Endodermal cell (in vitro differentiated cells): ENCODE results near the gene FBL. TPM values are rescaled to one million over a fixed set of nuclear protein-coding genes. Genes with fewer than 3 reads are reported as not detected.
"Not testable (repeated sequence)": the region's sequence is repeated elsewhere in the genome, so short reads cannot be mapped to it uniquely, and the experiment has no call there.

Experiments used
- DNase-seq: peaks from one replicate; pipeline ENCODE4 v3.0.0-alpha.2; 2017
- H3K27ac ChIP-seq: 2 replicates; pipeline ENCODE4 v1.5.1; 2013; ENCODE audit warnings: mild to moderate bottlenecking, low read depth, low read length, moderate library complexity
- H3K27me3 ChIP-seq: 2 replicates; pipeline ENCODE4 v1.6.1; 2013; ENCODE audit warnings: mild to moderate bottlenecking, low read length, moderate library complexity; ENCODE audit not compliant: insufficient read depth, control insufficient read depth, poor library complexity, severe bottlenecking
- H3K36me3 ChIP-seq: 2 replicates; pipeline ENCODE4 v1.7.0; 2013; ENCODE audit warnings: mild to moderate bottlenecking, low read length, moderate library complexity; ENCODE audit not compliant: control insufficient read depth, insufficient read depth
- H3K4me1 ChIP-seq: one replicate; pipeline ENCODE4 v1.7.0; 2013; ENCODE audit warnings: low read length; ENCODE audit not compliant: control insufficient read depth, insufficient read depth
- H3K4me3 ChIP-seq: 2 replicates; pipeline ENCODE4 v1.5.1; 2013; ENCODE audit warnings: mild to moderate bottlenecking, low read length, moderate library complexity
- H3K9ac ChIP-seq: 2 replicates; pipeline ENCODE4 v1.6.1; 2013; ENCODE audit warnings: mild to moderate bottlenecking, low read length, moderate library complexity; ENCODE audit not compliant: poor library complexity, severe bottlenecking; ENCODE audit errors: extremely low read depth
- H3K9me3 ChIP-seq: 2 replicates; pipeline ENCODE4 v1.6.1; 2013; ENCODE audit warnings: mild to moderate bottlenecking, low read length, moderate library complexity; ENCODE audit not compliant: control insufficient read depth
- H3K27ac Mint-ChIP-seq: 2 replicates; pipeline ENCODE4 v1.8.0; 2020; ENCODE audit warnings: mixed read lengths
- H3K27me3 Mint-ChIP-seq: 2 replicates; pipeline ENCODE4 v1.8.0; 2021; ENCODE audit warnings: mild to moderate bottlenecking, mixed read lengths; ENCODE audit not compliant: insufficient read depth
- H3K36me3 Mint-ChIP-seq: 2 replicates; pipeline ENCODE4 v1.8.0; 2020; ENCODE audit warnings: low read depth, mixed read lengths
- H3K4me1 Mint-ChIP-seq: 2 replicates; pipeline ENCODE4 v1.8.0; 2020; ENCODE audit warnings: mixed read lengths
- H3K4me3 Mint-ChIP-seq: 2 replicates; pipeline ENCODE4 v1.8.0; 2020; ENCODE audit warnings: mild to moderate bottlenecking, moderate library complexity, mixed read lengths
- H3K9me3 Mint-ChIP-seq: 2 replicates; pipeline ENCODE4 v1.8.0; 2020; ENCODE audit warnings: mild to moderate bottlenecking, mixed read lengths
- CTCF ChIP-seq: fragments of 200-600 bp; sonication (generic); conservative IDR thresholded peaks from 2 replicates; pipeline ENCODE4 v1.5.0; 2021; ENCODE audit warnings: antibody characterized with exemption, mild to moderate bottlenecking
- WGBS, 2 experiments: methylation state at CpG; one replicate each; pipeline versions ENCODE4 v1.1.5 to v1.1.7; 2013; ENCODE audit warnings: missing lambda C conversion rate in 2 of 2, mixed read lengths in 1 of 2; ENCODE audit not compliant: insufficient coverage in 1 of 2, insufficient read length in 1 of 2; 5-methylcytosine and 5-hydroxymethylcytosine counted together
- long read RNA-seq, 4 experiments: library from polyadenylated mRNA in 2 of 4; library from RNA in 1 of 4; library from capped mRNA in 1 of 4; stranded (forward) in 3 of 4; unstranded in 1 of 4; transcript quantifications; one replicate each; pipeline ENCODE4 v2.0.0, GENCODE V29; 2020 to 2021; ENCODE audit warnings: inconsistent platforms in 1 of 4
- polyA plus RNA-seq, 2 experiments: library from polyadenylated mRNA; stranded (reverse); fragments of 50-300 nt; gene quantifications; one replicate each; pipeline ENCODE4 v1.2.3, GENCODE V29; 2013
- total RNA-seq, 2 donors: library from RNA; stranded (reverse); fragmentation: NEBNext Ultra II Directional in 1 of 2; extraction: Animal tissue kit (Norgen Biotek cat#: 25700) in 1 of 2; gene quantifications; 2 replicates in 1 of 2; 3 replicates in 1 of 2; pipeline ENCODE4 v1.2.1, GENCODE V29; 2021

Gene FBL
- 100 to 1,000 TPM; 356 to 387 TPM for total RNA-seq
- polyA plus RNA-seq (2013, experiment 1 of 2), result 327 TPM
- 284 TPM for polyA plus RNA-seq (2013, experiment 2 of 2)
- long read RNA-seq, experiment 1, transcript FBL-201 (9 exons, 1,160 nt), result major isoform, 21 of 170 reads
- long read RNA-seq, experiment 1, partial matches to known transcripts, result 136 of 170 reads
- long read RNA-seq, experiment 1, other reads (novel, unspliced or antisense), result 13 of 170 reads
- long read RNA-seq, experiment 2, transcript FBL-201 (9 exons, 1,160 nt), result major isoform, 121 of 165 reads
- long read RNA-seq, experiment 2, partial matches to known transcripts, result 19 of 165 reads
- long read RNA-seq, experiment 2, other reads (novel, unspliced or antisense), result 25 of 165 reads
- long read RNA-seq, experiment 3, transcript FBL-201 (9 exons, 1,160 nt), result major isoform, 170 of 207 reads
- long read RNA-seq, experiment 3, partial matches to known transcripts, result 8 of 207 reads
- long read RNA-seq, experiment 3, other reads (novel, unspliced or antisense), result 29 of 207 reads
- long read RNA-seq, experiment 4, transcript FBL-201 (9 exons, 1,160 nt), result major isoform, 376 of 568 reads
- long read RNA-seq, experiment 4, partial matches to known transcripts, result 135 of 568 reads
- long read RNA-seq, experiment 4, other reads (novel, unspliced or antisense), result 57 of 568 reads

DNA sequence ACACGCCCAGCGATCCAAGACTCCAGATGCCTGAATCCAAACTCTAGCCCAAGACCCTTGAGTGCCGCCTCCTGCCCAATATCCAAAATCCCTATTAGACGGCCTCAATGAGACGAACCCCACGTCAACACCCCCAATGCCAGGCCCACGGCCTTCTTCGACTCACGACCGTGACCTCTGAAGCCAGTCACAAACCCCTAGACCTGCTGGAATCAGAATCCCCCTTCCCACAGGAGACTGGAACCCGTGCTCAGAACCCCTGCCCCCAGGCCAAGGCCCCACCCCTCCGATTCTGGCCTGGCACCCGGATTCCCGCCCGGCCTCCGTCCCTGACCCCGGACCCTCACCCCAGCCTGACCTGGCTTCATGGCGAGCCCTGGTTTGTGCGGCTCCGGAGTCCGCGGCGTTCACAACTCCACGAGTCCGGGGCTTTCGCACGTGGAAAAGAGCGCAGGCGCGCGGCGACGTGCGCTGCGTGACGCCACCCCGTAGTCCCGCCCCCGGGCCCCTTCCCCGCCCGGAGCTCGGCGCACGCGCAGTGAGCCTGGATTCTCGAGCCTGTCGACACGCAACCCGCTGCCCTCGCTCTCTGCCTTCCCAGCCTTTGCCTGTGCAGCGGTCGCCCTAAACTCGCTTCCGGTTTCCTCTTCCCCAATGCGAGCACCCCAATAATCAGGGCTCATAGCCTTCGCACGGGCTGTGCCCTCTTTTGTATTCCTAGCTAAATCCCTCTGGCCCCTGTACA is at the start of gene FBL:
TSS of gene FBL (minus strand) at position 447 of the 745 bp plus-strand sequence. CDS start at position 368, 79 bp downstream.
- Mint-ChIP-seq H3K27me3 (peaks cover 3% of the 10 kb centered on the region), H3K4me3 (peak within 1 kb of the TSS; percentile 94), H3K27ac (peak within 1 kb of the TSS; percentile 94), H3K4me1 (peaks cover 44% of the 10 kb centered on the region), H3K36me3 (no peaks in the 10 kb centered on the region), H3K9me3 (no peaks in the 10 kb centered on the region)
- Histone ChIP-seq H3K9ac (peak within 1 kb of the TSS; percentile 79), H3K27ac (no peak within 1 kb of the TSS), H3K4me1 (peaks cover 8% of the 10 kb centered on the region), H3K27me3 (no peaks in the 10 kb centered on the region), H3K4me3 (peak within 1 kb of the TSS; percentile 95), H3K36me3 (no peaks in the 10 kb centered on the region), H3K9me3 (no peaks in the 10 kb centered on the region)
- no peak for TF ChIP-seq CTCF
- 0% methylated on average over 12 to 57 of the region's 57 CpGs for WGBS, 2 experiments
- DNase-seq, result peak; percentile 96

GRCh38 chr19:39895096-39895495 is 48.9 kb upstream of the FBL start:
- not testable (repeated sequence) for H3K4me3 ChIP-seq, H3K27ac ChIP-seq, H3K36me3 ChIP-seq, H3K4me3 Mint-ChIP-seq, H3K9ac ChIP-seq, H3K4me1 ChIP-seq, DNase-seq, H3K9me3 Mint-ChIP-seq, H3K27me3 ChIP-seq, H3K4me1 Mint-ChIP-seq, H3K27ac Mint-ChIP-seq, H3K9me3 ChIP-seq, H3K36me3 Mint-ChIP-seq
- 86 to 95% methylated on average over 4 to 7 of the region's 11 CpGs for WGBS, 2 experiments
- peaks cover 12% of the 10 kb centered on the region for H3K27me3 Mint-ChIP-seq

DNA sequence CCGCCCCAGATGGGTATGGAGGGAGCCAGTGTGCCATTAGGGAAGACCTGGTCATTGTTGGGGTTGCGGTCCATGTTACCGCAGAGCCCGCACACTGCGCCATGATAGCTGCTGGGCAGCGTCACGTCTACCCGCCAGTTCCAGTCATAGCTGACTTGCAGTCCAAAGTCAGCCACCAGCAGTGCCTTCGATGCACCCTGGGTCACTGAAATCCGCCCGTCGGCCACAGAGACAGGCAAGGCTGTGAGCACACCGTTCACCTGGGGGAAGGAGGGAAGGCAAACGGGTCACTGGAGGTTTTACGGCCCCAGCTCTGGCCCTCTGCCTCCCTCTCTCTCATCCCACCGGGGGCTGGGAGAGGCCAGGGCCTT is 48.0 kb upstream of the FBL start:
- not testable (repeated sequence) for H3K9me3 Mint-ChIP-seq, H3K27me3 ChIP-seq, H3K4me3 ChIP-seq, H3K9ac ChIP-seq, H3K9me3 ChIP-seq, H3K27ac ChIP-seq, H3K36me3 ChIP-seq, H3K4me1 ChIP-seq, H3K36me3 Mint-ChIP-seq, H3K4me3 Mint-ChIP-seq, H3K27ac Mint-ChIP-seq, H3K4me1 Mint-ChIP-seq
- DNase-seq, result peak; percentile 26
- H3K27me3 Mint-ChIP-seq, result peaks cover 12% of the 10 kb centered on the region
- no CpG with 5 or more reads among the region's 16 CpGs for WGBS, 2 experiments

- H3K36me3 Mint-ChIP-seq, H3K9ac ChIP-seq, H3K4me3 ChIP-seq, H3K4me3 Mint-ChIP-seq, H3K27ac Mint-ChIP-seq, H3K4me1 ChIP-seq, H3K9me3 ChIP-seq, H3K27ac ChIP-seq, H3K36me3 ChIP-seq, H3K27me3 ChIP-seq, H3K4me1 Mint-ChIP-seq, DNase-seq, H3K9me3 Mint-ChIP-seq: not testable (repeated sequence)
- peaks cover 12% of the 10 kb centered on the region for H3K27me3 Mint-ChIP-seq
- WGBS, 2 experiments, result 86 to 95% methylated on average over 3 to 17 of the region's 29 CpGs
Measured at GRCh38 chr19:39893366-39894235, 47.4 kb upstream of the FBL start.

- not testable (repeated sequence) for H3K9me3 ChIP-seq, H3K4me3 Mint-ChIP-seq, H3K4me1 ChIP-seq, H3K9me3 Mint-ChIP-seq, H3K4me1 Mint-ChIP-seq, H3K4me3 ChIP-seq, DNase-seq, H3K36me3 ChIP-seq, H3K9ac ChIP-seq, H3K27ac ChIP-seq, H3K27me3 ChIP-seq, H3K27ac Mint-ChIP-seq, H3K36me3 Mint-ChIP-seq
- H3K27me3 Mint-ChIP-seq, result peaks cover 12% of the 10 kb centered on the region
- WGBS, 2 experiments, result 69 to 75% methylated on average over 4 to 5 of the region's 5 CpGs
Measured at GRCh38 chr19:39892506-39892902, 46.3 kb upstream of the FBL start.
